Measurements from ENCODE around the gene ONECUT3. TPM values are rescaled to one million over a fixed set of nuclear protein-coding genes. Genes with fewer than 3 reads are reported as not detected.

ONECUT3 gene
- total RNA-seq, 2 donors from 2014 or later: 0.42 TPM; not detected in 1

DNA sequence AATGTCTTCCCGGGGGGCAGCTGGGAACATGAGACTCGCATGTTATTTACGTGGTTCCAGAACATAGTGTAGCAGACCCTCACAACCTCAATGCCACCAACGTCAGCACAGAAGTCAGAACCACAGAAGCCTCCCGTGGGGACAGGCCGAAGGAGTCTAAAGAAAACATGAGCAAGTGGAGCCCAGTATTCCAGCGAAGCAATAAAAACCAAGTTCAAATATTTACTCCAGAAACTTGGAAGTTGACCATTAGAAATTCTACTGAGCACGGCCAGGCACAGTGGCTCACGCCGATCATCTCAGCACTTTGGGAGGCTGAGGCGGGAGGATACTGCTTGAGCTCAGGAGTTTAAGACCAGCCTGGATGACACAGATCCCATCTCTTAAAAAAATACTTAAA is 76.7 kb downstream of the ONECUT3 start:
- no peak overlapping the region for H3K4me3 ChIP-seq
- H3K36me3 ChIP-seq: peaks cover 17% of the 10 kb centered on the region
- no peak for TF ChIP-seq CTCF (IDR thresholded peaks at IDR 0.05)
- H3K4me1 ChIP-seq (ENCODE audit: control insufficient read depth in 1 of 2, low read depth in 2 of 2): peaks cover 0 to 4% of the 10 kb centered on the region in 2 donors
- no peaks in the 10 kb centered on the region for H3K9me3 ChIP-seq
- no peak overlapping the region for H3K27ac ChIP-seq
- DNase-seq (ENCODE audit: low spot score): no peak
- ATAC-seq (ENCODE audit: insufficient number of reproducible peaks, low FRiP score, low read depth): no peak
- H3K27me3 ChIP-seq (replicated peaks; ENCODE audit: insufficient read depth): no peaks in the 10 kb centered on the region

DNA sequence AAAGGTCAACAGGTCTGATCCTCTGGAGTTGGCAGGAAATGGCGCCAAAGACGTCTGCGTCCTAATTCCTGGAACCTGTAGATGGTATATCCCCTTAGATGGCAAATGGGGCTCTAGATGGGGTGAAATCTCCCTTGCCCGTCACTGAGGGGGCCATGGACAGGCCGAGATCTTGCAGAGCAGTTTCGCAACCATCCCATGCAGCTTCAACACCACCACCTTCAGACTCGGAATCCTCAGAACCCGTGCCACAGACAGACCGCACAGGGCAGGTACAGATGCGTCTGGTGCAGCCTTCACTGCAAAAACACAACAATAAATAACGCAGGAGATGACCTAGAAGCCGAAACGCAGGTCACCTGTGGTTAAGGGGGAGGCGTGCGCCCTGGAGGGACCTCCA is 77.3 kb downstream of the ONECUT3 start:
- Histone ChIP-seq H3K9me3 (no peaks in the 10 kb centered on the region), H3K36me3 (peaks cover 17% of the 10 kb centered on the region), H3K4me3 (no peak overlapping the region), H3K4me1 (ENCODE audit: control insufficient read depth in 1 of 2, low read depth in 2 of 2) (peaks cover 0 to 4% of the 10 kb centered on the region in 2 donors), H3K27ac (no peak overlapping the region), H3K27me3 (replicated peaks; ENCODE audit: insufficient read depth) (no peaks in the 10 kb centered on the region)
- TF ChIP-seq CTCF (IDR thresholded peaks at IDR 0.05): no peak
- no peak for DNase-seq (ENCODE audit: low spot score)
- no peak for ATAC-seq (ENCODE audit: insufficient number of reproducible peaks, low FRiP score, low read depth)

Other genes with a start within 250 kb of the ONECUT3 start
- gene ADAMTSL5, start 240.5 kb upstream of the ONECUT3 start, total RNA-seq: 10 to 100 TPM; 22.2 to 36.2 TPM
- not detected for gene PLK5, start 229.4 kb upstream of the ONECUT3 start, total RNA-seq
- 10 to 100 TPM; 23.4 to 26.4 TPM for gene MEX3D, start 185.2 kb upstream of the ONECUT3 start, total RNA-seq
- gene MBD3, start 160.6 kb upstream of the ONECUT3 start, total RNA-seq: 100 to 1,000 TPM in 1 of 2 donors, 10 to 100 TPM in 1; 97.8 to 102 TPM
- gene UQCR11, start 148.0 kb upstream of the ONECUT3 start, total RNA-seq: 10 to 100 TPM; 32.7 to 51.9 TPM
- gene TCF3, start 100.9 kb upstream of the ONECUT3 start, total RNA-seq: 10 to 100 TPM; 46.0 to 52.5 TPM
- 1 to 10 TPM in 1 of 2 donors, under 1 TPM in 1; 0.21 to 1.4 TPM for gene ATP8B3, start 58.8 kb downstream of the ONECUT3 start, total RNA-seq
- gene REXO1, start 95.0 kb downstream of the ONECUT3 start, total RNA-seq: 10 to 100 TPM; 18.2 to 24.5 TPM
- 10 to 100 TPM in 1 of 2 donors, 1 to 10 TPM in 1; 7.7 to 11.0 TPM for gene KLF16, start 110.1 kb downstream of the ONECUT3 start, total RNA-seq
- 100 to 1,000 TPM in 1 of 2 donors, 10 to 100 TPM in 1; 96.8 to 143 TPM for gene ABHD17A, start 132.0 kb downstream of the ONECUT3 start, total RNA-seq
- 1 to 10 TPM; 3.9 to 8.4 TPM for gene ADAT3, start 151.9 kb downstream of the ONECUT3 start, total RNA-seq
- gene SCAMP4, start 151.9 kb downstream of the ONECUT3 start, total RNA-seq: 10 to 100 TPM; 44.1 to 73.7 TPM
- gene CSNK1G2, start 187.7 kb downstream of the ONECUT3 start, total RNA-seq: 10 to 100 TPM; 55.5 to 92.4 TPM